OCI-LY7 (cell line): ENCODE results near the gene PRX. TPM values are rescaled to one million over a fixed set of nuclear protein-coding genes. Genes with fewer than 3 reads are reported as not detected.

Experiments used
- Bru-seq: library from RNA; stranded (reverse); fragments of 400-500 nt; gene quantifications from one replicate; lab custom pipeline; 2021; lab: Mats Ljungman, UMichigan
- BruChase-seq, 2 experiments: library from RNA; stranded (reverse); fragments of 400-500 nt; gene quantifications; one replicate each; lab custom pipeline; 2021; lab: Mats Ljungman, UMichigan
- BruUV-seq: library from RNA; stranded (reverse); fragments of 400-500 nt; replicated peaks from 2 replicates; lab custom pipeline; 2021; lab: Mats Ljungman, UMichigan
- CTCF ChIA-PET: fragments of 300-600 bp; sonication (Branson Sonifier 250); formaldehyde crosslinking; loops from one replicate; lab custom pipeline; 2022; ENCODE audit warnings: antibody characterized with exemption; ENCODE audit not compliant: unreplicated experiment; lab: Charles Lee
- POLR2A ChIA-PET: fragments of 300-600 bp; sonication (Branson Sonifier 250); formaldehyde crosslinking; loops from one replicate; lab custom pipeline; 2022; ENCODE audit warnings: antibody characterized with exemption; lab: Charles Lee
- DNase-seq: peaks from one replicate; pipeline ENCODE4 v3.0.0-alpha.2; 2015; ENCODE audit warnings: low spot score
- H2AFZ ChIP-seq: fragments of 200-600 bp; sonication (generic), shearing (Covaris generic); 2 replicates; pipeline ENCODE4 v1.6.1; 2014; ENCODE audit warnings: mild to moderate bottlenecking, antibody characterized with exemption, low read length, moderate library complexity
- H3K27ac ChIP-seq: fragments of 200-600 bp; sonication (generic); 2 replicates; pipeline ENCODE4 v1.5.1; 2014; ENCODE audit warnings: mixed run types, low read depth, mild to moderate bottlenecking, moderate library complexity, low read length, inconsistent platforms; ENCODE audit not compliant: poor library complexity, severe bottlenecking
- H3K36me3 ChIP-seq: fragments of 200-600 bp; sonication (generic); 2 replicates; pipeline ENCODE4 v1.6.1; 2014; ENCODE audit warnings: mild to moderate bottlenecking, antibody characterized with exemption, low read length, moderate library complexity, mixed read lengths; ENCODE audit not compliant: insufficient read depth
- H3K4me1 ChIP-seq: fragments of 200-600 bp; sonication (generic); 2 replicates; pipeline ENCODE4 v1.5.1; 2014; ENCODE audit warnings: mild to moderate bottlenecking, low read length; ENCODE audit not compliant: insufficient read depth, poor library complexity, severe bottlenecking
- H3K4me2 ChIP-seq: fragments of 200-600 bp; sonication (generic); 2 replicates; pipeline ENCODE4 v1.6.1; 2014; ENCODE audit warnings: mild to moderate bottlenecking, low read length
- H3K4me3 ChIP-seq: fragments of 200-600 bp; sonication (generic); 2 replicates; pipeline ENCODE4 v1.5.1; 2014; ENCODE audit warnings: mild to moderate bottlenecking, low read depth, low read length; ENCODE audit not compliant: poor library complexity, severe bottlenecking
- H3K79me2 ChIP-seq: fragments of 200-600 bp; sonication (generic); 2 replicates; pipeline ENCODE4 v1.6.1; 2016; ENCODE audit warnings: low read depth, mild to moderate bottlenecking, low read length, moderate library complexity, mixed read lengths; ENCODE audit not compliant: insufficient read depth
- H3K9me2 ChIP-seq: fragments of 200-600 bp; sonication (generic); 2 replicates; pipeline ENCODE4 v1.6.1; 2016; ENCODE audit warnings: mild to moderate bottlenecking, low read length, mixed read lengths; ENCODE audit not compliant: insufficient read depth
- H3K9me3 ChIP-seq: fragments of 200-600 bp; sonication (generic); 2 replicates; pipeline ENCODE4 v1.6.1; 2014; ENCODE audit warnings: mild to moderate bottlenecking, mixed run types, low read length, mixed read lengths
- H4K20me1 ChIP-seq: fragments of 200-600 bp; sonication (generic); 2 replicates; pipeline ENCODE4 v1.6.1; 2014; ENCODE audit warnings: mild to moderate bottlenecking, antibody characterized with exemption, low read length, moderate library complexity, mixed read lengths; ENCODE audit not compliant: insufficient read depth
- CTCF ChIP-seq: fragments of 200-600 bp; sonication (generic); conservative IDR thresholded peaks from 2 replicates; pipeline ENCODE4 v1.5.1; 2014; ENCODE audit warnings: mild to moderate bottlenecking, antibody characterized with exemption, low read length, moderate library complexity, mixed read lengths
- EZH2phosphoT487 ChIP-seq: fragments of 200-600 bp; sonication (generic); IDR thresholded peaks from 2 replicates; pipeline ENCODE4 v1.6.1; 2018; ENCODE audit warnings: low read depth, borderline replicate concordance, mild to moderate bottlenecking, mixed run types, antibody characterized with exemption, low read length, moderate library complexity, mixed read lengths
- intact Hi-C: fragments of 100-400 bp; cut with micrococcal nuclease; formaldehyde crosslinking; loops from one replicate; pipeline ENCODE4 v1.10.0; 2022; ENCODE audit not compliant: unreplicated experiment
- long read RNA-seq: library from polyadenylated mRNA; stranded (forward); transcript quantifications from one replicate; pipeline ENCODE4 v2.0.0, GENCODE V29; 2022
- total RNA-seq, 2 experiments: library from RNA; depleted of rRNA in 1 of 2; stranded (reverse); fragments of >200 nt in 1 of 2; shearing (Covaris generic) in 1 of 2; gene quantifications; 2 replicates each; pipeline ENCODE4 v1.2.3, GENCODE V29; 2014 to 2022

The PRX gene, protein sequence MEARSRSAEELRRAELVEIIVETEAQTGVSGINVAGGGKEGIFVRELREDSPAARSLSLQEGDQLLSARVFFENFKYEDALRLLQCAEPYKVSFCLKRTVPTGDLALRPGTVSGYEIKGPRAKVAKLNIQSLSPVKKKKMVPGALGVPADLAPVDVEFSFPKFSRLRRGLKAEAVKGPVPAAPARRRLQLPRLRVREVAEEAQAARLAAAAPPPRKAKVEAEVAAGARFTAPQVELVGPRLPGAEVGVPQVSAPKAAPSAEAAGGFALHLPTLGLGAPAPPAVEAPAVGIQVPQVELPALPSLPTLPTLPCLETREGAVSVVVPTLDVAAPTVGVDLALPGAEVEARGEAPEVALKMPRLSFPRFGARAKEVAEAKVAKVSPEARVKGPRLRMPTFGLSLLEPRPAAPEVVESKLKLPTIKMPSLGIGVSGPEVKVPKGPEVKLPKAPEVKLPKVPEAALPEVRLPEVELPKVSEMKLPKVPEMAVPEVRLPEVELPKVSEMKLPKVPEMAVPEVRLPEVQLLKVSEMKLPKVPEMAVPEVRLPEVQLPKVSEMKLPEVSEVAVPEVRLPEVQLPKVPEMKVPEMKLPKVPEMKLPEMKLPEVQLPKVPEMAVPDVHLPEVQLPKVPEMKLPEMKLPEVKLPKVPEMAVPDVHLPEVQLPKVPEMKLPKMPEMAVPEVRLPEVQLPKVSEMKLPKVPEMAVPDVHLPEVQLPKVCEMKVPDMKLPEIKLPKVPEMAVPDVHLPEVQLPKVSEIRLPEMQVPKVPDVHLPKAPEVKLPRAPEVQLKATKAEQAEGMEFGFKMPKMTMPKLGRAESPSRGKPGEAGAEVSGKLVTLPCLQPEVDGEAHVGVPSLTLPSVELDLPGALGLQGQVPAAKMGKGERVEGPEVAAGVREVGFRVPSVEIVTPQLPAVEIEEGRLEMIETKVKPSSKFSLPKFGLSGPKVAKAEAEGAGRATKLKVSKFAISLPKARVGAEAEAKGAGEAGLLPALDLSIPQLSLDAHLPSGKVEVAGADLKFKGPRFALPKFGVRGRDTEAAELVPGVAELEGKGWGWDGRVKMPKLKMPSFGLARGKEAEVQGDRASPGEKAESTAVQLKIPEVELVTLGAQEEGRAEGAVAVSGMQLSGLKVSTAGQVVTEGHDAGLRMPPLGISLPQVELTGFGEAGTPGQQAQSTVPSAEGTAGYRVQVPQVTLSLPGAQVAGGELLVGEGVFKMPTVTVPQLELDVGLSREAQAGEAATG (N-terminal part only)
- total RNA-seq (2014; rRNA removed; shearing (Covaris generic)) (1.8 and 2.2 TPM in 2 replicates), total RNA-seq (2022) (4.0 and 4.9 TPM in 2 replicates), Bru-seq, nascent RNA (percentile 35 among the genes with signal in this experiment), BruChase-seq, experiment 1, labeled RNA remaining after a 6-hour chase (percentile 38 among the genes with signal in this experiment), BruChase-seq, experiment 2, labeled RNA remaining after a 2-hour chase (percentile 42 among the genes with signal in this experiment)
- long read RNA-seq, partial matches to known transcripts: 1 of 5 reads
- long read RNA-seq, other reads (novel, unspliced or antisense): 4 of 5 reads

- peaks cover 52% of the 10 kb centered on the region for H3K4me1 ChIP-seq
- BruUV-seq: no TSS peak
- TF ChIP-seq EZH2phosphoT487 (no peak), CTCF (no peak)
These were observed at the start of gene PRX for GRCh38 chr19:40413291-40413845. PRX (minus strand) TSS chr19:40413378; CDS start chr19:40407932, 5,446 bp downstream.

DNA sequence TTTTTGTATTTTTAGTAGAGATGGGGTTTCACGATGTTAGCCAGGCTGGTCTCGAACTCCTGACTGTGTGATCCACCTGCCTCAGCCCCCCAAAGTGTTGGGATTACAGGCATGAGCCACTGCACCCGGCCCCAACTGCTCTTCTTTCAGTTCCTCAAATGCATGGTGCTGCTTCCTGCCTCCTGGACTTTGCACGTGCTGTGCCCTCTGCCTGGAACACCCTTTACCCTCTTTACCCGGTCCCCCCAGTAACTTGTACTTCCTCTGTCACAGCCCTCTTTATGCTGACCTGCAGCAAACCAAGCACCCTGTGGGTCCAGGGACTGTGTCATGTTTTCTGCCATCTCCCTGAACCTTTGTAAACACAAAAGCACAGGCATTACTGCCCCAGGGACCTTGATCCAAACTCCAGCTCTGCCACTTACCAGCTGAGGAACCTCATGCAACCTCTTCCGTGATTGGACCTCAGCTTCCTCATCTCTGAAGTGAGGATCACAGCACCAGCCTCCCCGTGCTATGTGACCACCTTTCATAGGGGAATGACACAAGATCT, 48.6 kb upstream of the PRX start:
- H2AFZ ChIP-seq: peak overlapping the region; percentile 76
- ChIA-PET POLR2A (interaction anchor here (0.7 kb wide), 3 partner anchors 51 to 142 kb away, joined by 3 to 5 read pairs (median 4); no protein-coding TSS in a partner anchor), CTCF (no interaction called here)
- intact Hi-C loops: loop anchor here (5.0 kb wide), 2 partner anchors 54 to 154 kb away; no protein-coding TSS in a partner anchor
- H3K4me1 ChIP-seq: peaks cover 51% of the 10 kb centered on the region
- TF ChIP-seq EZH2phosphoT487 (no peak), CTCF (no peak)
- peak overlapping the region; percentile 2 for H3K4me3 ChIP-seq
- H4K20me1 ChIP-seq: no peaks in the 10 kb centered on the region
- peak; percentile 91 for DNase-seq
- H3K27ac ChIP-seq: peak overlapping the region; percentile 76
- H3K9me2 ChIP-seq: no peaks in the 10 kb centered on the region
- BruUV-seq: no TSS peak
- H3K9me3 ChIP-seq: no peaks in the 10 kb centered on the region
- H3K36me3 ChIP-seq: no peaks in the 10 kb centered on the region
- H3K79me2 ChIP-seq: no peaks in the 10 kb centered on the region
- H3K4me2 ChIP-seq: peak overlapping the region; percentile 52

More at GRCh38 chr19:40413291-40413845, at the start of gene PRX:
- ChIA-PET CTCF (interaction anchor here (0.6 kb wide), 1 partner anchor 33 kb away, joined by 3 read pairs; no protein-coding TSS in a partner anchor), POLR2A (interaction anchor here (0.5 to 0.6 kb wide), 2 partner anchors 24 to 111 kb away, joined by 3 to 7 read pairs; no protein-coding TSS in a partner anchor)
- H3K9me2 ChIP-seq: no peaks in the 10 kb centered on the region
- H2AFZ ChIP-seq: no peak within 1 kb of the TSS
- DNase-seq: no peak
- no peak within 1 kb of the TSS for H3K27ac ChIP-seq
- 0 out of 2 replicates have a peak within 1 kb of the TSS, but pooled peaks have one; percentile 55 for H3K4me2 ChIP-seq
- no peak within 1 kb of the TSS for H3K4me3 ChIP-seq
- no peaks in the 10 kb centered on the region for H3K9me3 ChIP-seq
- H4K20me1 ChIP-seq: no peaks in the 10 kb centered on the region
- no peaks in the 10 kb centered on the region for H3K36me3 ChIP-seq
- no peaks in the 10 kb centered on the region for H3K79me2 ChIP-seq
- intact Hi-C loops: no loop called here
